Lung (tissue), 12 donors: ENCODE results near the gene MTF2. TPM values are rescaled to one million over a fixed set of nuclear protein-coding genes. Genes with fewer than 3 reads are reported as not detected.

ENCODE experiments used
- ATAC-seq: fragments of 200-7000 bp; cut with Tn5 transposase; one replicate; pipeline ENCODE4 v1.9.1; 2020; ENCODE audit warnings: moderate number of reproducible peaks; ENCODE audit not compliant: insufficient read depth, low FRiP score
- DNase-seq, 3 donors: peaks; one replicate each; pipeline ENCODE4 v3.0.0-alpha.2; 2013 to 2017
- H3K27ac ChIP-seq, 2 donors: one replicate each; pipeline ENCODE4 v1.5.1; 2013; ENCODE audit warnings: mild to moderate bottlenecking in 2 of 2, moderate library complexity in 2 of 2, control low read depth in 1 of 2, inconsistent platforms in 1 of 2, low read depth in 1 of 2, low read length in 1 of 2
- H3K27me3 ChIP-seq, 3 donors: one replicate each; pipeline ENCODE4 v1.5.1; 2013; ENCODE audit warnings: low read length in 2 of 3; ENCODE audit not compliant: control insufficient read depth in 3 of 3, insufficient read depth in 3 of 3
- H3K36me3 ChIP-seq, 4 donors: one replicate each; pipeline ENCODE4 v1.5.1; 2013; ENCODE audit warnings: low read length in 4 of 4, mild to moderate bottlenecking in 1 of 4, moderate library complexity in 1 of 4; ENCODE audit not compliant: control insufficient read depth in 4 of 4, insufficient read depth in 4 of 4
- H3K4me1 ChIP-seq, 5 donors: one replicate each; pipeline ENCODE4 v1.5.1; 2013; ENCODE audit warnings: low read length in 5 of 5, mild to moderate bottlenecking in 2 of 5, moderate library complexity in 1 of 5; ENCODE audit not compliant: control insufficient read depth in 5 of 5, insufficient read depth in 5 of 5
- H3K4me3 ChIP-seq: one replicate; pipeline ENCODE4 v1.5.1; 2013; ENCODE audit warnings: mild to moderate bottlenecking, control low read depth, moderate library complexity
- H3K9ac ChIP-seq, 2 donors: one replicate each; pipeline ENCODE4 v1.5.1; 2013; ENCODE audit warnings: low read length in 2 of 2, control low read depth in 1 of 2; ENCODE audit not compliant: insufficient read depth in 1 of 2
- H3K9me3 ChIP-seq, 4 donors: one replicate each; pipeline ENCODE4 v1.5.1; 2013; ENCODE audit warnings: low read length in 3 of 4, mild to moderate bottlenecking in 1 of 4, moderate library complexity in 1 of 4; ENCODE audit not compliant: control insufficient read depth in 4 of 4, insufficient read depth in 3 of 4
- CTCF ChIP-seq: IDR thresholded peaks from 2 replicates; pipeline ENCODE4 v1.5.1; 2012; ENCODE audit warnings: mild to moderate bottlenecking; ENCODE audit errors: control extremely low read depth, extremely low read depth
- WGBS, 2 donors: extraction: QIAGEN DNeasy Blood & Tissue Kit; methylation state at CpG; one replicate each; pipeline ENCODE4 v1.1.7; 2013; 5-methylcytosine and 5-hydroxymethylcytosine counted together
- polyA plus RNA-seq, 2 donors: library from polyadenylated mRNA; stranded (reverse); fragments of 200-250 nt; gene quantifications; one replicate each; pipeline ENCODE4 v1.2.1, GENCODE V29; 2013
- total RNA-seq, 2 donors: library from RNA; depleted of rRNA in 1 of 2; stranded (reverse); fragments of >200 nt in 1 of 2; gene quantifications; one replicate each; pipeline ENCODE4 v1.2.1, GENCODE V29; 2014 to 2021
- donor health status: control.
- donor health status: control.
- donor health status: Bipolar disorder and iron deficiency.
- donor health status: healthy.
- donor health status: DM: yes; HTN: yes; CAD: no.

MTF2 gene
- total and polyA plus RNA-seq, 4 donors, result 8.8 to 78.7 (median 17.3) TPM

GRCh38 chr1:93143769-93144168, 64.7 kb downstream of the MTF2 start:
- Histone ChIP-seq H3K4me3 (no peak overlapping the region), H3K27ac (no peak overlapping the region), H3K36me3 (peaks cover 0 to 10% (median 1%) of the 10 kb centered on the region in 4 donors), H3K4me1 (no peaks in the 10 kb centered on the region), H3K9ac (no peak overlapping the region), H3K9me3 (no peaks in the 10 kb centered on the region), H3K27me3 (no peaks in the 10 kb centered on the region)
- DNase-seq (peak in 1 of 3 donors; percentile 4), ATAC-seq (no peak)
- no peak for TF ChIP-seq CTCF
- 80 to 86% methylated on average over 4 of the region's 4 CpGs for WGBS, 2 donors

- Histone ChIP-seq H3K27ac (no peak overlapping the region), H3K4me1 (no peaks in the 10 kb centered on the region), H3K9ac (no peak overlapping the region), H3K9me3 (no peaks in the 10 kb centered on the region), H3K36me3 (peaks cover 0 to 16% (median 4%) of the 10 kb centered on the region in 4 donors), H3K27me3 (no peaks in the 10 kb centered on the region), H3K4me3 (no peak overlapping the region)
- no peak for ATAC-seq
- no peak for TF ChIP-seq CTCF
- WGBS, 2 donors, result 66 to 71% methylated on average over 7 of the region's 7 CpGs
- no peak for DNase-seq
Measured at GRCh38 chr1:93148001-93148400, 68.9 kb downstream of the MTF2 start.

- Histone ChIP-seq H3K27ac (no peak overlapping the region), H3K9me3 (no peaks in the 10 kb centered on the region), H3K27me3 (no peaks in the 10 kb centered on the region), H3K4me3 (no peak overlapping the region), H3K4me1 (no peaks in the 10 kb centered on the region), H3K36me3 (peaks cover 0 to 22% (median 10%) of the 10 kb centered on the region in 4 donors), H3K9ac (no peak overlapping the region)
- ATAC-seq (no peak), DNase-seq (no peak)
- no peak for TF ChIP-seq CTCF
- 36 to 46% methylated on average over 1 of the region's 1 CpG for WGBS, 2 donors
Measured at GRCh38 chr1:93150729-93151128, 71.6 kb downstream of the MTF2 start.

GRCh38 chr1:93151474-93151873, 72.4 kb downstream of the MTF2 start:
- H3K4me1 ChIP-seq, result no peaks in the 10 kb centered on the region
- H3K36me3 ChIP-seq, result peaks cover 1 to 22% (median 11%) of the 10 kb centered on the region in 4 donors
- no peak for TF ChIP-seq CTCF
- no peak for DNase-seq
- H3K9ac ChIP-seq, result no peak overlapping the region
- ATAC-seq, result no peak
- H3K27ac ChIP-seq, result no peak overlapping the region
- no peaks in the 10 kb centered on the region for H3K27me3 ChIP-seq
- no peak overlapping the region for H3K4me3 ChIP-seq
- no peaks in the 10 kb centered on the region for H3K9me3 ChIP-seq
